ENCODE results near the gene PCNX2.

PCNX2 gene

DNA sequence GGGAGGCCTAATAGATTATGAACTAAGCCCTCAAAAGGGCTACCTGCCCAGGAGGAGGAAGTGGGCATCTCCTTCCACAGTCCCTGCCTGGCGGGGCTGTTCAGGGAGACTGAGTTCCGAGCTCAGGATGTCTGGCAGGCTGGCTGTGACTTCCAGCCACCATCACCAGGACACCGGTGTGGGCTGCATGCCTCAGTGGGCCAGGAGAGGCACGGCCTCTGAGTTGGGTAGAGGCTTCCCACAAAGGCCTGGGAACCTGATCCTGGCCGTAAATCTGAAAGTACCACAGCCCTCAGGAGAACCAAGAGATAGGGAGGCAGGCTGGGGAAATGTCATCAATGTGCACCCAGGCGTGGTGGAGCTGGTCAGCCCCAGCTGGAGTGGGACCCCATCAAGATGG lies 316.0 kb downstream of the PCNX2 start:
- Histone ChIP-seq H3K4me1 (ENCODE audit: control insufficient read depth in 1 of 2, insufficient read depth in 2 of 2, low read length in 2 of 2) (peaks cover 0 to 3% of the 10 kb centered on the region in 2 experiments), H2AK5ac (ENCODE audit: low read length) (no peak overlapping the region), H3K23ac (ENCODE audit: low read length) (no peak overlapping the region), H4K12ac (ENCODE audit: low read depth, low read length) (no peak overlapping the region), H3K79me2 (ENCODE audit: control insufficient read depth, insufficient read depth, low read length, poor library complexity) (no peaks in the 10 kb centered on the region), H2BK12ac (ENCODE audit: low read length) (no peak overlapping the region), H3K27me3 (ENCODE audit: insufficient read depth, low read length) (no peaks in the 10 kb centered on the region), H4K8ac (ENCODE audit: low read depth, low read length) (no peak overlapping the region), H2BK5ac (ENCODE audit: low read depth, low read length, poor library complexity) (no peak overlapping the region), H3K79me1 (ENCODE audit: low read length) (no peaks in the 10 kb centered on the region), H3K4me3 (ENCODE audit: low read depth, low read length) (no peak overlapping the region), H3K27ac (ENCODE audit: low read depth, low read length) (no peak overlapping the region), H3K36me3 (ENCODE audit: control insufficient read depth in 1 of 2, insufficient read depth in 2 of 2, low read length in 2 of 2) (peaks cover 9 to 10% of the 10 kb centered on the region in 2 experiments), H3K9ac (ENCODE audit: low read length) (no peak overlapping the region), H3K18ac (ENCODE audit: low read length) (no peak overlapping the region), H3K14ac (ENCODE audit: low read length) (no peak overlapping the region), H4K91ac (ENCODE audit: low read depth, low read length) (no peak overlapping the region), H3K9me3 (ENCODE audit: insufficient read depth, low read depth, low read length) (no peaks in the 10 kb centered on the region), H2AFZ (ENCODE audit: insufficient read depth, low read length, poor library complexity) (no peak overlapping the region), H2BK120ac (ENCODE audit: insufficient read depth, low read length, poor library complexity) (no peak overlapping the region), H3K4ac (ENCODE audit: low read depth, low read length) (no peak overlapping the region), H3K4me2 (ENCODE audit: low read length) (no peak overlapping the region)
- no CpG with 5 or more reads among the region's 6 CpGs for WGBS (ENCODE audit: extremely low coverage, insufficient coverage, insufficient read length)
- no peak for DNase-seq

DNA sequence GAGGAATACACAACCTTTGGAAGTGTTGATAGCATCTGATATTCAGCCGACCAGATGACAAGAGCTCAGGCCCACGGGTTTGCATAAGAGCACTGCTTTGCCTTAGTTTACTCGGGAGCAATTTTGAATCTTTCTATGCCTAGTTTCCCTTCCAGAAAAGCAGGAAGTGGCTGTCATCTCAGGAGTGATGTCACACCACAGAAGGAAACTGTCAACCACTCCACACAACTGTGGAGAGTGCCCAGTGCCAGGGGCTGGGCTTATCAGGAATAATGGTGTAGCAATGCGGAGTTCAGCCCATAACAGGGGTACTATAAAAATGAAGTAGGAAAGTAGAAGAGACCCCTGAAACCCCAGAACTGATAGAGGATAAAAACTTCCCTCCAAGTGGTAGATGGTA lies 316.7 kb downstream of the PCNX2 start:
- Histone ChIP-seq H3K36me3 (ENCODE audit: control insufficient read depth in 1 of 2, insufficient read depth in 2 of 2, low read length in 2 of 2) (peaks cover 9 to 10% of the 10 kb centered on the region in 2 experiments), H2BK12ac (ENCODE audit: low read length) (no peak overlapping the region), H2AFZ (ENCODE audit: insufficient read depth, low read length, poor library complexity) (no peak overlapping the region), H3K18ac (ENCODE audit: low read length) (no peak overlapping the region), H3K4ac (ENCODE audit: low read depth, low read length) (no peak overlapping the region), H2AK5ac (ENCODE audit: low read length) (no peak overlapping the region), H2BK120ac (ENCODE audit: insufficient read depth, low read length, poor library complexity) (no peak overlapping the region), H3K9me3 (ENCODE audit: insufficient read depth, low read depth, low read length) (no peaks in the 10 kb centered on the region), H4K8ac (ENCODE audit: low read depth, low read length) (no peak overlapping the region), H3K4me3 (ENCODE audit: low read depth, low read length) (no peak overlapping the region), H3K79me1 (ENCODE audit: low read length) (no peaks in the 10 kb centered on the region), H3K79me2 (ENCODE audit: control insufficient read depth, insufficient read depth, low read length, poor library complexity) (no peaks in the 10 kb centered on the region), H2BK5ac (ENCODE audit: low read depth, low read length, poor library complexity) (no peak overlapping the region), H3K27me3 (ENCODE audit: insufficient read depth, low read length) (no peaks in the 10 kb centered on the region), H3K4me1 (ENCODE audit: control insufficient read depth in 1 of 2, insufficient read depth in 2 of 2, low read length in 2 of 2) (peaks cover 0 to 3% of the 10 kb centered on the region in 2 experiments), H3K23ac (ENCODE audit: low read length) (no peak overlapping the region), H3K27ac (ENCODE audit: low read depth, low read length) (no peak overlapping the region), H3K4me2 (ENCODE audit: low read length) (no peak overlapping the region), H3K14ac (ENCODE audit: low read length) (no peak overlapping the region), H3K9ac (ENCODE audit: low read length) (no peak overlapping the region), H4K12ac (ENCODE audit: low read depth, low read length) (no peak overlapping the region), H4K91ac (ENCODE audit: low read depth, low read length) (no peak overlapping the region)
- no CpG with 5 or more reads among the region's 4 CpGs for WGBS (ENCODE audit: extremely low coverage, insufficient coverage, insufficient read length)
- no peak for DNase-seq

DNA sequence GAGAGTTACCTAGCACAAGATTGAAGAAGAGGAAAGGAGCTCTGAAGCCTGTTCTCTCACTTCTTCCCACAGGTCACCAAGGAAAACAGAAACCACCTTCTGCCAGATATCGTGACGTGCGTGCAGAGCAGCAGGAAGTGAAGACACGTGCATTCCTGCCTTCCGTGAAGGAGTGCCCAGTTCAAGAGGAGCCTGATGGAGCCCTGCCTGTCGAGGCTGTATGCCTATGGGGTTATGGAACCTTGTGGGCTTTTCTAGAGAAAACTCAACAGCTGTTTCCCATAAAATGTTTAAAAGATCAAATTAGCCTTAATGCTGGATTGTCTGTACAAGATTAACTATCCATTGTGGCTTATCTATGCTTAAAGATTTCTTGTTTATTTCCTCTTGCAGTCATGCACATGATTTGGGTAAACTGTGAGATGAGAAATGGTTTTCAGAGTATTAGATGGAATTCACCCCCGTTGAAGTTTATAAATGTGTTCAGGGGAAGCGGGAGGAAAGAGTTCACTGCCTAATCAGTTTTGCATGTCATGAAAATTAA lies 317.4 kb downstream of the PCNX2 start:
- Histone ChIP-seq H3K14ac (ENCODE audit: low read length) (no peak overlapping the region), H3K4me1 (ENCODE audit: control insufficient read depth in 1 of 2, insufficient read depth in 2 of 2, low read length in 2 of 2) (peaks cover 0 to 3% of the 10 kb centered on the region in 2 experiments), H2BK12ac (ENCODE audit: low read length) (no peak overlapping the region), H2AK5ac (ENCODE audit: low read length) (no peak overlapping the region), H3K27ac (ENCODE audit: low read depth, low read length) (no peak overlapping the region), H3K9ac (ENCODE audit: low read length) (no peak overlapping the region), H2BK5ac (ENCODE audit: low read depth, low read length, poor library complexity) (no peak overlapping the region), H3K9me3 (ENCODE audit: insufficient read depth, low read depth, low read length) (no peaks in the 10 kb centered on the region), H3K36me3 (ENCODE audit: control insufficient read depth in 1 of 2, insufficient read depth in 2 of 2, low read length in 2 of 2) (peaks cover 9 to 10% of the 10 kb centered on the region in 2 experiments), H4K8ac (ENCODE audit: low read depth, low read length) (no peak overlapping the region), H4K12ac (ENCODE audit: low read depth, low read length) (no peak overlapping the region), H3K4me3 (ENCODE audit: low read depth, low read length) (no peak overlapping the region), H4K91ac (ENCODE audit: low read depth, low read length) (no peak overlapping the region), H3K79me1 (ENCODE audit: low read length) (no peaks in the 10 kb centered on the region), H3K4ac (ENCODE audit: low read depth, low read length) (no peak overlapping the region), H3K4me2 (ENCODE audit: low read length) (no peak overlapping the region), H2BK120ac (ENCODE audit: insufficient read depth, low read length, poor library complexity) (no peak overlapping the region), H3K23ac (ENCODE audit: low read length) (no peak overlapping the region), H2AFZ (ENCODE audit: insufficient read depth, low read length, poor library complexity) (no peak overlapping the region), H3K27me3 (ENCODE audit: insufficient read depth, low read length) (no peaks in the 10 kb centered on the region), H3K79me2 (ENCODE audit: control insufficient read depth, insufficient read depth, low read length, poor library complexity) (no peaks in the 10 kb centered on the region), H3K18ac (ENCODE audit: low read length) (no peak overlapping the region)
- no CpG with 5 or more reads among the region's 8 CpGs for WGBS (ENCODE audit: extremely low coverage, insufficient coverage, insufficient read length)
- DNase-seq = no peak

DNA sequence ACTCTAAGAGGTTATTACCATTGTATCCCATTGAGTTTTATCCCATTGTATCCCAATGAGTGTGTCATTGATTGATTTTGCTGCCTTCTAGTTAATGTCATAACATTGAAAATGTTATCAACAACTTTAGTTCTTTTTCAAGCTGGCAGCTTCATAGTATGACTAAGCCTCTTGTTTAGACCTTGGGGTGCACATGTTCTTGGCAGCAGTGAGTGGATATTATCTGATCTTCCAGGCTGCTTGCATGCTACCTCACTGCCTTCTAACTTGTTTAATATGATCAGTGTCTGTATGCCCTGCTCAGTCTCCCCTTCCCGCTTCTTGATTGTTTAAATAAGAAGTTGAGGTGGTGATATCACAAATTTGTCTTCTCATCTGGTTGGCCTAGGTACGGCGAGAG lies 320.6 kb downstream of the PCNX2 start:
- Histone ChIP-seq H3K4me1 (ENCODE audit: control insufficient read depth in 1 of 2, insufficient read depth in 2 of 2, low read length in 2 of 2) (no peaks in the 10 kb centered on the region), H3K27me3 (ENCODE audit: insufficient read depth, low read length) (no peaks in the 10 kb centered on the region), H3K18ac (ENCODE audit: low read length) (no peak overlapping the region), H2AFZ (ENCODE audit: insufficient read depth, low read length, poor library complexity) (no peak overlapping the region), H2AK5ac (ENCODE audit: low read length) (no peak overlapping the region), H3K4me2 (ENCODE audit: low read length) (no peak overlapping the region), H2BK5ac (ENCODE audit: low read depth, low read length, poor library complexity) (no peak overlapping the region), H3K23ac (ENCODE audit: low read length) (no peak overlapping the region), H3K9me3 (ENCODE audit: insufficient read depth, low read depth, low read length) (peaks cover 2% of the 10 kb centered on the region), H3K4ac (ENCODE audit: low read depth, low read length) (no peak overlapping the region), H3K27ac (ENCODE audit: low read depth, low read length) (no peak overlapping the region), H4K91ac (ENCODE audit: low read depth, low read length) (no peak overlapping the region), H4K8ac (ENCODE audit: low read depth, low read length) (no peak overlapping the region), H3K79me1 (ENCODE audit: low read length) (no peaks in the 10 kb centered on the region), H2BK12ac (ENCODE audit: low read length) (no peak overlapping the region), H2BK120ac (ENCODE audit: insufficient read depth, low read length, poor library complexity) (no peak overlapping the region), H3K14ac (ENCODE audit: low read length) (no peak overlapping the region), H3K36me3 (ENCODE audit: control insufficient read depth in 1 of 2, insufficient read depth in 2 of 2, low read length in 2 of 2) (peaks cover 21 to 28% of the 10 kb centered on the region in 2 experiments), H3K79me2 (ENCODE audit: control insufficient read depth, insufficient read depth, low read length, poor library complexity) (no peaks in the 10 kb centered on the region), H3K4me3 (ENCODE audit: low read depth, low read length) (no peak overlapping the region), H3K9ac (ENCODE audit: low read length) (no peak overlapping the region), H4K12ac (ENCODE audit: low read depth, low read length) (no peak overlapping the region)
- no CpG with 5 or more reads among the region's 3 CpGs for WGBS (ENCODE audit: extremely low coverage, insufficient coverage, insufficient read length)
- DNase-seq = no peak
